ENCODE measurements around the gene MAP7.

DNA sequence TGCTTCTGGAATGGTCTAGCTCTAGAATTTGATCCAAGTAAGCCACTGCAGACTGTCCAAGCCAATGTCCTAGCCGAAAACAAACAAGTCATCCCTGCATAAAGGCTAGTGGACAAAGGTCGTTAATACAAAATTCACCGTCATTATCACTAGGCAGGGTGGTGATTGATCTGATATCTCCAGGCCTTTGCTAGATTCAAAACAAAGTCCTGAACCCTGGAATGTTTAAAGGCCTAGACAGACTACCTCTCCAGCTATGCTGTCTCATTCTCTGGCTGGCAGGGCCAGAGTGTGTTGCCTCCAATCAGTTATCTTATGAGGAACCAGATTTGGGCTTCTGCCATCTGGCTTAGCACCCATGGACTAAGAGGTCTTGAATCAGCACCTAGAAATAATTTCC is 38.3 kb downstream of the MAP7 start:
- TF ChIP-seq, protein P1, sequence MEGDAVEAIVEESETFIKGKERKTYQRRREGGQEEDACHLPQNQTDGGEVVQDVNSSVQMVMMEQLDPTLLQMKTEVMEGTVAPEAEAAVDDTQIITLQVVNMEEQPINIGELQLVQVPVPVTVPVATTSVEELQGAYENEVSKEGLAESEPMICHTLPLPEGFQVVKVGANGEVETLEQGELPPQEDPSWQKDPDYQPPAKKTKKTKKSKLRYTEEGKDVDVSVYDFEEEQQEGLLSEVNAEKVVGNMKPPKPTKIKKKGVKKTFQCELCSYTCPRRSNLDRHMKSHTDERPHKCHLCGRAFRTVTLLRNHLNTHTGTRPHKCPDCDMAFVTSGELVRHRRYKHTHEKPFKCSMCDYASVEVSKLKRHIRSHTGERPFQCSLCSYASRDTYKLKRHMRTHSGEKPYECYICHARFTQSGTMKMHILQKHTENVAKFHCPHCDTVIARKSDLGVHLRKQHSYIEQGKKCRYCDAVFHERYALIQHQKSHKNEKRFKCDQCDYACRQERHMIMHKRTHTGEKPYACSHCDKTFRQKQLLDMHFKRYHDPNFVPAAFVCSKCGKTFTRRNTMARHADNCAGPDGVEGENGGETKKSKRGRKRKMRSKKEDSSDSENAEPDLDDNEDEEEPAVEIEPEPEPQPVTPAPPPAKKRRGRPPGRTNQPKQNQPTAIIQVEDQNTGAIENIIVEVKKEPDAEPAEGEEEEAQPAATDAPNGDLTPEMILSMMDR (IDR thresholded peaks at IDR 0.05) = no peak
- TF ChIP-seq POLR2A (IDR thresholded peaks at IDR 0.05) = no peak
- TF ChIP-seq POLR2AphosphoS5 (IDR thresholded peaks at IDR 0.05) = no peak
